Choroid plexus epithelial cell (primary cell): ENCODE measurements around the gene MAD1L1.

Experiments
- DNase-seq: peaks from one replicate; pipeline ENCODE4 v3.0.0-alpha.2; 2010; ENCODE audit warnings: low read depth
- H3K4me3 ChIP-seq: 2 replicates; pipeline ENCODE4 v1.5.1; 2011; ENCODE audit warnings: low read depth, mild to moderate bottlenecking, control low read depth, low read length, moderate library complexity
- CTCF ChIP-seq: conservative IDR thresholded peaks from 2 replicates; pipeline ENCODE4 v1.5.1; 2011; ENCODE audit warnings: low read depth, mild to moderate bottlenecking, control low read depth, inconsistent platforms, low read length, moderate library complexity

The MAD1L1 gene

GRCh38 chr7:2002561-2003450 is 229.9 kb downstream of the MAD1L1 start:
- no peak for TF ChIP-seq CTCF
- no peak for DNase-seq
- H3K4me3 ChIP-seq, result no peak overlapping the region

DNA sequence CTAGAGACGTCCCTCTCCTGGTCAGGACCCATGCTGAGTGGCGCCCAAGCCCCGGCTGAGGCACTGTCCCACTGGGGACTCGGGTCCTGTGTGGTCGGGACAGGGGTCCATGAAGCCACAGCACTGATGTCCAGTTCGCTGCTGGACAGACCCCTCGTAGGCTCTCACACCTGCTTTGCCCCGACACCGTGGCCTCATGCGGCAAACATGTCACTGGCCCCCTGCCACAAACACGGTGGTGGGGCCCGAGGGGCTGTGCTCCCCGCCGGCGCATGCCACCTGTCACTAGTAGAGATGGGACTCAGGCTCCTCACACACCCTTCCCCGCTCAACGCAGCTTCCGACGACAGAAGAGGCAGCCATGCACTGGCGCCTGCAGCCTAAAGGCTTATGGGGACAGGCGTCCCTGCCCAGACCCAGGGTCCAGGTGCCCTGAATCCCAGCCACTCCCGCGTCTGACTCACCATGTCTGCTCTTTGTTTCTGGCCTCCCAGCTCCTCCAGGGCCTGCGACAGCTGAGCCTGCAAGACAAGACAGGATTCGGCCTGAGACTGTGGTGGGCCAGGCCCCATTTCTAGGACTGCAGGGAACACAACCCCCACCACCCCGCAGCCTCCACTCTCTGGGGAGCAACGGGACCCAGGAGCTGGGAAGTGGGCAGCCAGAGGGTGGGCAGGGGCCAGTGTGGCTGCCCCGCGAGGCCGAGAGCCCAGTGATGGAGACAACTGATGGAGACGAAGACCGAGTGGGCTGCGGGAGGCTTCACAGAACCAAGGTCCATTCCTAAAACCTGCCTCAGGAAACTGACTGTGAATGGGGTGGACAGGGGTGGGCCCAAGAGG is 230.9 kb downstream of the MAD1L1 start:
- no peak overlapping the region for H3K4me3 ChIP-seq
- no peak for TF ChIP-seq CTCF
- no peak for DNase-seq

GRCh38 chr7:2000746-2001321 is 231.9 kb downstream of the MAD1L1 start:
- no peak for DNase-seq
- no peak overlapping the region for H3K4me3 ChIP-seq
- TF ChIP-seq CTCF, result no peak

DNA sequence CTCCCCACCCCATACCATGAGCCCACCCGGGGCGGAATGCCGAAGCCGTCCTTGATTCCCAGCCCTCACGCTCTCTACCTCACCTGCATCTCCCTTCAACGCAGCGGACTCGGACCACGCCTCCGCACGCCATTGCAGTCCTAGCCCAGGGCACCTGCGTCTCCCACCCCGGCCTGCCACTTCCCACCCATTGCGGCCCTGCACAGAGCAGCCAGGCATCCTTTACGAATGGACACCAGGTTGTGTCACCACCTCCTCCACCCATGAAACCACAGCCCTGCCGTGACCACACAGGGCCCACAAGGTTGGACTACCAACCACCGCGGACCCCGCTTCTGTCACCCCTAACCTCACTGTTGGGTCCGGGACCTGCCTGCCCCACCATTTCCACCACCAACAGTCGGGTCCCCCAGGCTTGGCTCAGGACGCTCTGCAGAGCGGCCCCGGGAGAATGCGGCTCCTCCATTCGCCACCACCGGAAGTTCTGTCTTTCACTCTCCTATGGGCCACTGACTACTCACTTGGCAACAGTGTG is 232.5 kb downstream of the MAD1L1 start:
- H3K4me3 ChIP-seq, result no peak overlapping the region
- DNase-seq, result no peak
- no peak for TF ChIP-seq CTCF

- no peak for DNase-seq
- no peak for TF ChIP-seq CTCF
- H3K4me3 ChIP-seq, result no peak overlapping the region
Measured at GRCh38 chr7:1999278-1999984, 233.3 kb downstream of the MAD1L1 start.

- no peak for TF ChIP-seq CTCF
- H3K4me3 ChIP-seq, result no peak overlapping the region
- DNase-seq, result no peak
Measured at GRCh38 chr7:1998146-1998545, 234.6 kb downstream of the MAD1L1 start.
